Mucosa of rectum (tissue), 2 donors: ENCODE measurements around the gene NOP53.
"Not testable (repeated sequence)": the region's sequence is repeated elsewhere in the genome, so short reads cannot be mapped to it uniquely, and the experiment has no call there.

Experiments used
- H3K27ac ChIP-seq, 2 donors: one replicate each; pipeline ENCODE4 v1.7.0; 2013; ENCODE audit warnings: inconsistent platforms in 2 of 2, low read depth in 2 of 2, low read length in 2 of 2
- H3K27me3 ChIP-seq, 2 donors: one replicate each; pipeline ENCODE4 v1.7.0; 2013; ENCODE audit warnings: low read length in 2 of 2; ENCODE audit not compliant: control insufficient read depth in 2 of 2, insufficient read depth in 2 of 2
- H3K36me3 ChIP-seq, 2 donors: one replicate each; pipeline ENCODE4 v1.7.0; 2013; ENCODE audit warnings: low read length in 2 of 2; ENCODE audit not compliant: control insufficient read depth in 2 of 2, insufficient read depth in 2 of 2
- H3K4me1 ChIP-seq, 2 donors: one replicate each; pipeline ENCODE4 v1.7.0; 2013; ENCODE audit warnings: low read length in 2 of 2, mild to moderate bottlenecking in 1 of 2; ENCODE audit not compliant: control insufficient read depth in 2 of 2, insufficient read depth in 2 of 2
- H3K4me3 ChIP-seq, 2 donors: one replicate each; pipeline ENCODE4 v1.7.0; 2013; ENCODE audit warnings: low read length in 2 of 2
- H3K9ac ChIP-seq, 2 donors: one replicate each; pipeline ENCODE4 v1.7.0; 2013; ENCODE audit warnings: low read length in 2 of 2, low read depth in 1 of 2, mild to moderate bottlenecking in 1 of 2
- H3K9me3 ChIP-seq, 2 donors: one replicate each; pipeline ENCODE4 v1.7.0; 2013; ENCODE audit warnings: low read length in 2 of 2; ENCODE audit not compliant: control insufficient read depth in 2 of 2
- donor health status: healthy.
- donor health status: Normal muscosa, but diverticular disease.

The NOP53 gene

GRCh38 chr19:47730521-47730889 lies 14.8 kb upstream of the NOP53 start:
- no peak overlapping the region for H3K9ac ChIP-seq
- H3K27me3 ChIP-seq = peaks cover 0 to 8% of the 10 kb centered on the region in 2 donors
- H3K4me3 ChIP-seq = no peak overlapping the region
- peaks cover 7 to 10% of the 10 kb centered on the region in 2 donors for H3K4me1 ChIP-seq
- H3K36me3 ChIP-seq = peaks cover 0 to 3% of the 10 kb centered on the region in 2 donors
- H3K9me3 ChIP-seq = no peaks in the 10 kb centered on the region
- H3K27ac ChIP-seq = no peak overlapping the region

- no peaks in the 10 kb centered on the region for H3K36me3 ChIP-seq
- H3K9ac ChIP-seq = no peak overlapping the region
- H3K27ac ChIP-seq = no peak overlapping the region
- peaks cover 7 to 10% of the 10 kb centered on the region in 2 donors for H3K4me1 ChIP-seq
- H3K27me3 ChIP-seq = peaks cover 0 to 8% of the 10 kb centered on the region in 2 donors
- H3K4me3 ChIP-seq = no peak overlapping the region
- H3K9me3 ChIP-seq = no peaks in the 10 kb centered on the region
Measured at GRCh38 chr19:47730910-47731309, 14.4 kb upstream of the NOP53 start.

- Histone ChIP-seq H3K4me3 (no peak overlapping the region), H3K27ac (no peak overlapping the region), H3K9me3 (no peaks in the 10 kb centered on the region), H3K4me1 (peaks cover 0 to 3% of the 10 kb centered on the region in 2 donors), H3K36me3 (peaks cover 0 to 1% of the 10 kb centered on the region in 2 donors), H3K9ac (no peak overlapping the region), H3K27me3 (peaks cover 0 to 5% of the 10 kb centered on the region in 2 donors)
Measured at GRCh38 chr19:47735131-47735530, 10.2 kb upstream of the NOP53 start.

GRCh38 chr19:47740866-47741519 lies 4.4 kb upstream of the NOP53 start:
- Histone ChIP-seq H3K4me1 (peaks cover 11 to 17% of the 10 kb centered on the region in 2 donors), H3K27ac (no peak overlapping the region), H3K4me3 (no peak overlapping the region), H3K9me3 (no peaks in the 10 kb centered on the region), H3K9ac (no peak overlapping the region), H3K27me3 (no peaks in the 10 kb centered on the region), H3K36me3 (peaks cover 0 to 1% of the 10 kb centered on the region in 2 donors)

- Histone ChIP-seq H3K9ac (no peak overlapping the region), H3K27me3 (no peaks in the 10 kb centered on the region), H3K9me3 (no peaks in the 10 kb centered on the region), H3K4me3 (no peak overlapping the region), H3K36me3 (no peaks in the 10 kb centered on the region), H3K27ac (no peak overlapping the region), H3K4me1 (peaks cover 17 to 20% of the 10 kb centered on the region in 2 donors)
Measured at GRCh38 chr19:47741544-47742140, 3.7 kb upstream of the NOP53 start.

- H3K27ac ChIP-seq = peak overlapping the region; percentile 85
- no peaks in the 10 kb centered on the region for H3K27me3 ChIP-seq
- no peaks in the 10 kb centered on the region for H3K9me3 ChIP-seq
- H3K9ac ChIP-seq = peak overlapping the region in 1 of 2 donors; percentile 58
- H3K4me3 ChIP-seq = peak overlapping the region; percentile 70 to 76
- H3K4me1 ChIP-seq = peaks cover 19 to 20% of the 10 kb centered on the region in 2 donors
- peaks cover 0 to 5% of the 10 kb centered on the region in 2 donors for H3K36me3 ChIP-seq
Measured at GRCh38 chr19:47742634-47743033, 2.7 kb upstream of the NOP53 start.

GRCh38 chr19:47746129-47746528 lies 783 bp downstream of the NOP53 start:
- H3K27ac ChIP-seq, H3K9me3 ChIP-seq, H3K27me3 ChIP-seq: not testable (repeated sequence)
- Histone ChIP-seq H3K4me1 (peaks cover 19 to 20% of the 10 kb centered on the region in 2 donors), H3K9ac (peak overlapping the region in 1 of 2 donors; percentile 24), H3K4me3 (peak overlapping the region; percentile 75 to 85), H3K36me3 (peaks cover 24 to 35% of the 10 kb centered on the region in 2 donors)

GRCh38 chr19:47749326-47749725 lies 4.0 kb downstream of the NOP53 start:
- no peak overlapping the region for H3K9ac ChIP-seq
- H3K9me3 ChIP-seq = no peaks in the 10 kb centered on the region
- H3K4me3 ChIP-seq = no peak overlapping the region
- H3K4me1 ChIP-seq = peaks cover 5 to 8% of the 10 kb centered on the region in 2 donors
- H3K27ac ChIP-seq = no peak overlapping the region
- H3K27me3 ChIP-seq = no peaks in the 10 kb centered on the region
- peaks cover 49 to 64% of the 10 kb centered on the region in 2 donors for H3K36me3 ChIP-seq

- Histone ChIP-seq H3K4me3 (no peak overlapping the region), H3K9ac (no peak overlapping the region), H3K4me1 (peaks cover 5 to 8% of the 10 kb centered on the region in 2 donors), H3K36me3 (peaks cover 52 to 71% of the 10 kb centered on the region in 2 donors), H3K9me3 (no peaks in the 10 kb centered on the region), H3K27ac (no peak overlapping the region), H3K27me3 (no peaks in the 10 kb centered on the region)
Measured at GRCh38 chr19:47750752-47751151, 5.4 kb downstream of the NOP53 start.

- H3K27me3 ChIP-seq = no peaks in the 10 kb centered on the region
- no peaks in the 10 kb centered on the region for H3K9me3 ChIP-seq
- H3K4me3 ChIP-seq = no peak overlapping the region
- peaks cover 11 to 12% of the 10 kb centered on the region in 2 donors for H3K4me1 ChIP-seq
- H3K9ac ChIP-seq = no peak overlapping the region
- H3K36me3 ChIP-seq = peaks cover 68 to 82% of the 10 kb centered on the region in 2 donors
- no peak overlapping the region for H3K27ac ChIP-seq
Measured at GRCh38 chr19:47752440-47753211, 7.3 kb downstream of the NOP53 start.
